Ishikawa (cell line): ENCODE measurements around the gene HNF1A.

Source experiments
- EP300 ChIP-seq: IDR thresholded peaks from 2 replicates; pipeline ENCODE4 v1.6.1; 2012; ENCODE audit warnings: borderline replicate concordance
- FOXM1 ChIP-seq: IDR thresholded peaks from 2 replicates; pipeline ENCODE4 v1.6.1; 2012; ENCODE audit warnings: low read depth, borderline replicate concordance
- MAX ChIP-seq: IDR thresholded peaks from 2 replicates; pipeline ENCODE4 v1.6.1; 2012
- NFIC ChIP-seq: IDR thresholded peaks from 2 replicates; pipeline ENCODE4 v1.6.1; 2012

GRCh38 chr12:120971299-120972180 lies 6.8 kb upstream of the HNF1A start:
- no peak for TF ChIP-seq MAX
- no peak for TF ChIP-seq EP300
- TF ChIP-seq NFIC, result no peak
- no peak for TF ChIP-seq FOXM1
